CMK (cell line): ENCODE measurements around the gene LRCOL1.

ENCODE experiments used
- DNase-seq: peaks from one replicate; pipeline ENCODE4 v3.0.0-alpha.2; 2010; ENCODE audit warnings: low read depth

LRCOL1 gene

DNA sequence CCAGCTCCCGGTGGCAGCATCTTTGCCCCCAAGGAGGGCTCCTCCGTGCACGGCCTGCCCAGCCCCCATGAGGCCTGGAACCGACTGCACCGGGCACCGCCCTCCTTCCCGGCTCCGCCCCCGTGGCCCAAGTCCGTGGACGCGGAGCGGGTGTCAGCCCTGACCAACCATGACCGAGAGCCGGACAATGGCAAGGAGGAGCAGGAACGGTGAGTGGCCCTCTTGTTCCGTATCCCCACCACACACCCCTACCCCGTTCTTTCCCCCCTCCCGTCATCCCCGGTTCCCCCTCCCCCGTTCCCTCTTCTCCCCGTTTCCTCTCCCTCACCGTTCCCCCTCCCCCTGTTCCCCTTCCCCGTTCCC, 28.3 kb downstream of the LRCOL1 start:
- DNase-seq, result no peak

DNA sequence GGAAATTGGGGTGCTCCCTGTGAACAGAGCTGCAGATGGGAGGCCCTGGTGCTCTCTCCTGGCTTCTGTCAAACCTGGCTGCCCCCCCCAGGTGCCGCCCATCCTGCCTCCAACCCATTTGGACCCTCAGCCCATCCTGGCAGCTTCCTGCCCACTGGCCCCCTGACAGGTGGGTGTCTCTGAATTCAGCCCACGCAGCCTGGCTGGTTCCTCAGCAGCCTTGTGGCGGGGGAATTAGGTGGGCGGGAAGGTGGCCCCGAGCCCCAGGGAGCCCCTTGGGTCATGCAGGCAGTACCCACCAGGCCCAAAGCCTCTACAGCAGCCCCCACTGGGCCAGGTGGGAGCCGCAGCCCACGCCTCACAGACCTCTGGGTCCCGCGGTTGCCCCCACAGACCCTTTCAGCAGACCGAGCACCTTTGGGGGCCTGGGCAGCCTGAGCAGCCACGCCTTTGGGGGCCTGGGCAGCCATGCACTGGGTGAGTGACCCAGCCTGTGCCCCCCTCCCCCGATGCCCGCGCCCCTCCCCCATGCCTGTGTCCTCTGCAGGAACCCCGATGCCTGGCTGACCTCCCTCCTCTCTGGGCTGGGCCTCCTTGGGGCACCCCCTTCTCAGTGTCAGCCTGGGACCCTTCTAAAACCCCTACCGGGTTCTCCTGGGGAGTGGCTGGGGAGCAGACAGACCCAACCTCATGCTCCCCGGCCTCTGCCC, 28.9 kb downstream of the LRCOL1 start:
- DNase-seq, result no peak

- no peak for DNase-seq
Observed at GRCh38 chr12:132580701-132581292, 29.6 kb downstream of the LRCOL1 start.

DNA sequence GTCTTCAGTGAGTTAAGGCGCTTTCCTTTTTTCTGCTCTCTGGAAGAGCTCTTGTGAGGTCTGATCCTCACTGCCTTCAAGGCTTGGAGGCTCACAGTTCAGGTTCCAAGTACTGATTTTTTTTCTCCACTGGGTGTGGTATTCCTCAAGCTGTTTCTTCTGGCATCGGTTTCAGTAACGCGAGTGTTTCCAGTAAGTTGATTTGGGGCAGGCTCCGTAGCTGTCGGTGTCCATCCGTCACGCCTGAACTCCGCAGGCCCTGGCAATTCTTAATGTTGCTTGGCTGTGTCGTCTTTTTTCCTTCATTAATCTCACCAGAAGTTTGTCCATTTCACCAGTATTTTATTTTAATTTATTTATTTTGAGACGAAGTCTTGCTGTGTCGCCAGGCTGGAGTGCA, 30.6 kb downstream of the LRCOL1 start:
- no peak for DNase-seq

DNA sequence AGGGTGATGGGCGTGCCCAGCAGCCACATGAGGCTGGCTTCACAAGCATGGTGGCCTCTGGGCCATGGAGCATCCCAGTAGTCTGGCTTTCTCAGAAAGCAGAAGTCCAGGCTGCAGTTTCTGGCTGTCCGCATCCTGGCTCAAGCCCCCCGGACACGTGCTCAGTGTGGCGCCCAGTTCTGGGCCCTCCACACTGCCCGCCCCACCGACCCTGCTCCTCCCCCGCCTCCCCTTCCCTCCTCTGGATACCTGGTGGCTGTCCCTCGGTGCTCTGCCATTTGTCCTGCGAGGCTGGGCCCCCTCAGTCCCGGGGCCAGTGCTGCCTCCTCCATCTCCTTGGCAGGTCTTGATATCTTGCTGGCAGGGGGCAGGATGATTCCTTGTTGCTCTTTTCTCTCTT, 31.6 kb downstream of the LRCOL1 start:
- no peak for DNase-seq

DNA sequence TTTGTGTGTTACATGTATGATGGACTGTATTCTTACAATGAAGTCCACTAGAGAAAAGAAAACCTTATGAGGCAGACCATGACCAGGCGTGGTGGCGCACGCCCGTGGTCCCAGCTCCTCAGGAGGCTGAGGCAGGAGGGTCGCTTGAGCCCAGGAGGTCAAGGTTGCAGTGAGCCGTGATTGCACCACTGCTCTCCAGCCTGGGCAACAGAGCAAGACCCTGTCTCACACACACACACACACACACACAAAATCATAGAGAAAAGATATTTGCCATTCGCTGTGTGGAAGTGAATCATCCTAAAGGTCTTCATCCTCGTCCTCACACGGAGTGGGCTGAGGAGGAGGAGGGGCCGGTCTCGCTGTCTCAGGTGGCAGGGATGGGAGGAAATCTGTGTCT, 32.3 kb downstream of the LRCOL1 start:
- DNase-seq, result no peak

GRCh38 chr12:132577191-132577920, 33.0 kb downstream of the LRCOL1 start:
- DNase-seq, result no peak

DNA sequence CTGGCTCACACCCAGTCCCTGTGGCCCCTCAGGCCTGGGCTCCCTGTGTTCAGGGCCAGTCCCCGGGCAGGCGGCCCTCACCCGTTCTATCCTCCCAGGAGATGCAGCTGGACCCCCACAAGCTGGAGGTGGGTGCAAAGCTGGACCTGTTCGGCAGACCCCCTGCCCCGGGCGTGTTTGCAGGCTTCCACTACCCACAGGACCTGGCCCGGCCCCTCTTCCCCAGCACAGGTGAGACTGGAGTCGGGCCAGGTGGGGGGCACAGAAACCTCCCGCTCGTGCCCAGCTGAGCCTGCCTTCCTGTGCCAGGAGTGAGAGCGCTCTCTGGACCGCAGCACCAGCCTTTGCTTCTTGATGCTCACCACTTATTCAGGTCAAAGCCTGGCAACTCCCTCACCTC, 33.7 kb downstream of the LRCOL1 start:
- no peak for DNase-seq

DNA sequence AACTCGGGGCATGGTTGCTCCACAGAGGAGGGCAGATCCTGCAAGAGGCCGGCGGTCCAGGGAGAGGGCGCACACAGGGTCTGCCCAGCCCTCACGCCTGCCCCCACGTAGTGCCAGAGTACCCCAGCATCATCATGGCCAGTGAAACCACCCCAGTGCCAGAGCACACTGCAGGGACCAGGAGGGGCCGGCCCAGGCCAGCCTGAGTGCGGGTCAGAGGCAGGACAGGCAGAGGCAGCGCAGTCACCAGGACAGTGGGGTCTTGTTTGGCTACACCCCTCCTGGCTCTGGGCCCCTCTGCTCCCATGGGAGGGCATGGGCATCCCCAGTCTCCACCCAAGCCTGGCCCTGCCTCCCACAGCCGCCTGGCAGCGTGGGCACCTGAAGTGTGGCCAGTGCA, 34.7 kb downstream of the LRCOL1 start:
- DNase-seq, result no peak

DNA sequence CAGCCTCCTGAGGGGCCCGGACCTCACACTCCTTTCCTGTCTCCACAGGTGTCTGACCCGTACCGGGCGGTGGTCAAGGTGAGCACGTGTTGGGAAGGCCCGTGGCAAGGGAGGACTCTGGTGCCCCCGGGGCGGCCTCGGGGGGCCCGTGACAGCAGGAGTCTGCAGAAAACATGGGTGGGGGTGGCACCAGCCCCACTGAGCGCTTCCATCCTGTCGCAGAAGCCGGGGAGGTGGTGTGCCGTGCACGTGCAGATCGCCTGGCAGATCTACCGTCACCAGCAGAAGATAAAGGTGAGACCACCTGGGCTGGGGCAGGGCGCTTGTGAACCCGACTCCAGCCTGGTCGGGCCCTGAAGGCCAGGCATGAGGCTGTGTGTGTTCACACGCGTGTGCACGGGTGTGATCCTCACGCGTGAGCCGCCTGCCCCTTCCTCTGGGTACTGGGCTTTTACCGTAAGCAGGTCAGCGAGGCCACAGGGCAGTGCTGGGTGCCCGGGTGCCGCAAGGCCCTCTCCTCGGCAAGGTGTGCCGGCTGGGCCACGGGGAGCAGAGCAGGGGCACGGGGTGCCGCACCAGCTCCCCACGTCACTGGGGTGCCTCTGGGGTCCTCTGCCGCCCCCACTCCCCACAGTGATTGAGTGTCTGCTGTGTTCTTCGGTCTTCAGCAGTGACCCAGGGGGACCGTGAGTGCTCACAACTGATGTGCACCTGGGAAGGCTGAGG, 35.9 kb downstream of the LRCOL1 start:
- DNase-seq, result no peak

DNA sequence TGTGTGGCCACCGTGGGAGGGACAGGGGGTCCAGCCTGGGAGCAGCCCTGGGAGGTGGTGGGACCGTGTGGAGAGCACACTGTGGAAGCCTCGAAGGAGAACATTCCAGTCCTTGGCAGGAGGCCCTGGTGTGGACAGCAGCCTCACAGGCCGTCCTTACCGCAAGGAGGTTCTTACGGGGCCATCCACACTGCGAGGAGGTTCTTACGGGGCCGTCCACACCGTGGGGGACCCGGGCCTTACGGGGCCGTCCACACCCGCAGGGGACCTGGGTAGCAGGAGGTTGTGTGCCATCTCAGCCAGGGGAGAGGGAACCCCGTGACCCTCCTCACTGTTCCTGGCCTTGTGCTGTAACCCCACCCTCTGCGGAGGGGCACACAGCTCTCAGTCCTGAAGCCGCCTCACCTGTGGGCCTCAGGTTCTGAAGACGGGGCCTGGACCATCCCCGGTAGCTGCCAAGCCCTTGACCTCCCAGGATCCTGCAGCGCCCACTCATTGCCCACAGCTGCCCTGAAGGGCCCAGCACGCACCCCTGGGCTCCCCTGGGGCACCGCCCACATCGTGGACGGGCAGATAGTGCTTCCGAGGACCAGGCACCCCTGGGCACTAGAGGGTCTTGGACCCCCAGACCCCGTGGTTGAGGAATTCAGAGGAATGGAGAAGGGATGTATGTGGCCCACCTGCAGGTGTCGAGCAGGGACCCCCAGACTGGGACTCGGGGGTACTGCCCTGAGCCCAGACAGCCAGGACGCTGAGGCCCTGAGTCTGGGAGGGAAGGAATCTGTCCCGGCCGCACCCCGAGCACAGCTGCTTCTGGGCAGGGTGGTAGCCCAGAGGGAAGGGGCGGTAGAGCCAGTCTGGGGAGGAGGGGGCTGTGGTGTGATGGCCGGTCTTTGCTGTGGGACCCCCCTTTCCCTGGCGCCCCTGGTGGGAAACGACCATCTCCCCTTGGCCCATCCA, 37.3 kb downstream of the LRCOL1 start:
- DNase-seq, result no peak

GRCh38 chr12:132572106-132572505, 38.3 kb downstream of the LRCOL1 start:
- no peak for DNase-seq

GRCh38 chr12:132571598-132571997, 38.8 kb downstream of the LRCOL1 start:
- no peak for DNase-seq

DNA sequence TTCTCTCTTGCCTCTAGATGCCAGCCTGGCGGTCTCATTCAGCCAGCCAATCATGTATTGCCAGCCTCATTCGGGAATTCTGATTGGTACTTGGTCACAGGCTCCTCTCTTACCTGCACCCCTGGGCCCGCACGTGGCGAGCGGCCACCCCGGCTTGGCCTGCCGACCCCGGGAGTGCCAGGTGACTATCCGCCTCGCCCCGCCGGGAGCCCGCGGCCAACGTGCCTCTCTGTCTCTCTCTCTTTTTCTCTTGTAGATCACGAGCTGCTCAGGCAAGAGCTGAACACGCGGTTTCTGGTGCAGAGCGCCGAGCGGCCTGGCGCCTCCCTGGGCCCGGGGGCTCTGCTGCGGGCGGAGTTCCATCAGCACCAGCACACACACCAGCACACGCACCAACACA, 39.3 kb downstream of the LRCOL1 start:
- DNase-seq, result no peak

GRCh38 chr12:132570635-132571034, 39.7 kb downstream of the LRCOL1 start:
- no peak for DNase-seq

- DNase-seq, result no peak
Observed at GRCh38 chr12:132569856-132570480, 40.4 kb downstream of the LRCOL1 start.

DNA sequence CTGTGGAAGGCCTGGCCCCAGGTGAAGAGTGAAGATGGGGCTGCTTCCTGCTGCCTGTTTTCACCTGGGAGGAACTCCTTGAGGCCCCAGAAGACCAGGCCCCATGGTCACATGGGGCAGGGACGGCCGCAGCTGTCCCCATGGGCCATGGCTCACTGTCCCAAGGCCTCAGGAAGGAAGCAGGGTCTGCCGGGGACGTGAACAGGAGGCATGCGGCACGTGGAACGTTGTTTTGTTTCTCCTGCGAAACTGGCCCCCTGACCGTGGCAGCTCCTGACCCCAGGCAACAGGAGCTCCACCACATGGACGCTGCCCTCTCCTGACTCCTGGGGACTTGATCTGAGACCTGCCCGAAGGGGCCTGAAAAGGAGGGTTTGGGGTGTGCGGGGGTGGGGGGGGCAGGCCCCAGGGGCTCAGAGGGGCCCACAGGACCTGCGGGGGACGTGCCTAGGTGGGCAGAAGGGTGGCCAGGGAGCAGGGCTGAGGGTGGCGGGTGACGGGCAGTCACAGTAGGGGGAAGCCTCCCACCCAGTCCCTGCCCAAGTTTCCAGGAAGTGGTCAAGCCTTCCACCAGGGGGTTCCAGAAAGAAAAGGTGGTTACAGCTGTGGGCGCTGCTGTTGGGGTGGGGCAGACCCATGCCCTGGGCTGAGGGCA, 41.4 kb downstream of the LRCOL1 start:
- no peak for DNase-seq

GRCh38 chr12:132568301-132568700, 42.1 kb downstream of the LRCOL1 start:
- DNase-seq, result no peak

DNA sequence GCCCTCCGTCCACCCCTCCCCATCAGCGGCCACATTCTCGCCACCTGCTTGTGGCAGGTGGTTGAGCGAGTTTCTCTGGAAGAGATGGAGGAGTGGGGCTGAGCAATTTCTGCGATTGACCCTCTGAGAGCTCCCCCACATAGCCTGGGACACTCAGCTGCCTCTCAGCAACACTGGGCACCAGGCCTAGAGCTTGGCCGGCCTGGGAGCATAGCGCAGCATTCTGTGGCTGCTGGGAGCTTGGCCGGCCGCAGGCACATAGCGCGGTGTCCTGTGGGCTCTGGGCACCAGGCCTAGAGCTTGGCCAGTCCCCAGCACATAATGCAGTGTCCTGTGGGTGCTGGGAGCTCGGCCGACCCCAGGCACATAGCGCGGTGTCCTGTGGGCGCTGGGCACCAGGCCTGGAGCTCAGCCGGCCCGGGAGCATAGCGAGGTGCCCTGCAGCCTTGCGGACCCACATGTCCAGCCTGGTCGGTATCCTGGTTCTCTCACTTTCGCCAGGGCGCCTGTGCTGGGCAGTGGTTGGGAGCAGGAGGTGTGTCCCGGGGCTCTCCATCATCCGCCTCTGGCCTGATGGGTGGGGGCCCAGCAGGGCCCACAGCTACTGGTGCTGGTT, 43.8 kb downstream of the LRCOL1 start:
- no peak for DNase-seq

DNA sequence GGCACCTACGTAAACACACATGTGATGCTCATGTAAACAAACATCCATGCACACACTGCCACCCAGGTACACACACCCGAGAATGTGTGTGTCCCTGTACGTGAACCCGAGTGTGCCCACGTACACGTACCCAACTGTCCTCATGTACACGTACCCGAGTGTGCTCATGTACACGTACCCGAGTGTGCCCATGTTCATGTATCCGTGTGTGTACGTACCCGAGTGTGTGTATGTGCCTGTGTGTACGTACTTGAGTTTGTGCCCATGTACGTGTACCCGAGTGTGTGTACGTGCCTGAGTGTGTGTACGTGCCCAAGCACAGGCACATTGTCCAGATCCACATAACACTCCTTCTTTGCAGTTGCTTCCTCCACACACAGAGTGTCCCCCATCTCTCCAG, 45.0 kb downstream of the LRCOL1 start:
- DNase-seq, result no peak
